B cell (primary cell): ENCODE data around the gene VPS45.

Source experiments
- CTCF ChIP-seq: fragments of 200-600 bp; IDR thresholded peaks from one replicate; pipeline ENCODE4 v1.8.0; 2022; ENCODE audit warnings: antibody characterized with exemption, mild to moderate bottlenecking
- EZH2 ChIP-seq: IDR thresholded peaks from 2 replicates; pipeline ENCODE4 v1.6.1; 2012; ENCODE audit warnings: borderline replicate concordance, low read depth, mild to moderate bottlenecking, moderate library complexity, low read length; ENCODE audit not compliant: insufficient read depth, poor library complexity, severe bottlenecking

GRCh38 chr1:150083907-150084306 lies 16.3 kb downstream of the VPS45 start:
- TF ChIP-seq CTCF (no peak), EZH2 (no peak)
